K562 (cell line): ENCODE data around the gene LIX1L. TPM values are rescaled to one million over a fixed set of nuclear protein-coding genes. Genes with fewer than 3 reads are reported as not detected.

Experiments
- ATAC-seq: fragments of 200-7000 bp; cut with Tn5 transposase; 3 replicates; pipeline ENCODE4 v1.9.1; 2020; ENCODE audit warnings: moderate library complexity
- BruUV-seq: library from RNA; stranded (reverse); fragments of 400-500 nt; replicated peaks from 2 replicates; lab custom pipeline; 2021; lab: Mats Ljungman, UMichigan
- CTCF ChIA-PET: fragments of 300-600 bp; formaldehyde crosslinking; extraction: SDS; loops from one replicate; lab custom pipeline; 2021; ENCODE audit warnings: low intra/inter-chr PET ratio; lab: Yijun Ruan, JAX
- POLR2A ChIA-PET: fragments of 300-600, 350-650 bp; sonication (Branson Sonifier 250); formaldehyde crosslinking; extraction: SDS; loops from one replicate; lab custom pipeline; 2021; ENCODE audit warnings: antibody characterized with exemption, inconsistent platforms; lab: Yijun Ruan, JAX
- DNase-seq, 4 experiments: peaks; one replicate each; pipeline versions ENCODE4 v3.0.0 to v3.0.0-alpha.2; 2011 to 2018; ENCODE audit warnings: low spot score in 3 of 4, mixed read lengths in 3 of 4; ENCODE audit errors: extremely low read depth in 1 of 4
- FAIRE-seq: peaks from 2 replicates; lab custom pipeline; 2011; peaks lifted over from hg19 to GRCh38; lab: Jason Lieb, UNC
- H2AFZ ChIP-seq: 2 replicates; pipeline ENCODE4 v1.6.0; 2011; ENCODE audit warnings: low read depth, low read length, control low read depth, inconsistent platforms
- H3K27ac ChIP-seq: fragments of 200-600 bp; 3 replicates; pipeline ENCODE4 v1.8.0; 2011; ENCODE audit warnings: low read depth, mild to moderate bottlenecking, control low read depth, inconsistent platforms, low read length, moderate library complexity, mixed read lengths; ENCODE audit errors: extremely low read depth
- H3K27me3 ChIP-seq, 2 experiments: fragments of 300-600 bp in 1 of 2; 2 replicates in 1 of 2; 3 replicates in 1 of 2; pipeline versions ENCODE4 v1.6.0 to v1.8.0; 2011; ENCODE audit warnings: inconsistent platforms in 2 of 2, low read length in 2 of 2, mild to moderate bottlenecking in 1 of 2, mixed read lengths in 1 of 2, moderate library complexity in 1 of 2; ENCODE audit not compliant: control insufficient read depth in 2 of 2, insufficient read depth in 2 of 2
- H3K36me3 ChIP-seq: fragments of 300-600 bp; 3 replicates; pipeline ENCODE4 v1.8.0; 2011; ENCODE audit warnings: mild to moderate bottlenecking, low read length, inconsistent platforms; ENCODE audit not compliant: control insufficient read depth, insufficient read depth
- H3K4me1 ChIP-seq, 2 experiments: fragments of 200-600 bp in 1 of 2; replicated peaks in 1 of 2; 2 replicates in 1 of 2; 3 replicates in 1 of 2; pipeline versions ENCODE4 v1.5.1 to v1.8.0; 2011; ENCODE audit warnings: inconsistent platforms in 2 of 2, low read length in 2 of 2, mild to moderate bottlenecking in 1 of 2, mixed read lengths in 1 of 2, moderate library complexity in 1 of 2; ENCODE audit not compliant: control insufficient read depth in 2 of 2, insufficient read depth in 2 of 2
- H3K4me2 ChIP-seq: 2 replicates; pipeline ENCODE4 v1.6.1; 2011; ENCODE audit warnings: low read length, control low read depth, inconsistent platforms, mixed read lengths; ENCODE audit not compliant: insufficient read depth
- H3K4me3 ChIP-seq: fragments of 200-600 bp; sonication (generic), shearing (Covaris generic); 2 replicates; pipeline ENCODE4 v1.5.1; 2016; ENCODE audit warnings: control low read depth, inconsistent platforms
- H3K79me2 ChIP-seq: fragments of 200-600 bp; 3 replicates; pipeline ENCODE4 v1.8.0; 2011; ENCODE audit warnings: low read length, inconsistent platforms; ENCODE audit not compliant: control insufficient read depth, insufficient read depth
- H3K9ac ChIP-seq, 2 experiments: 2 replicates each; pipeline versions ENCODE4 v1.6.0 to v1.6.1; 2011; ENCODE audit warnings: low read depth in 2 of 2, low read length in 2 of 2, control low read depth in 1 of 2, inconsistent platforms in 1 of 2, mild to moderate bottlenecking in 1 of 2, mixed read lengths in 1 of 2; ENCODE audit not compliant: insufficient read depth in 1 of 2
- H3K9me1 ChIP-seq: one replicate; pipeline ENCODE4 v1.6.0; 2011; ENCODE audit warnings: inconsistent platforms, mild to moderate bottlenecking, low read length, moderate library complexity; ENCODE audit not compliant: control insufficient read depth, insufficient read depth
- H3K9me3 ChIP-seq: replicated peaks from 2 replicates; pipeline ENCODE4 v1.5.1; 2011; ENCODE audit warnings: low read depth, low read length, inconsistent platforms; ENCODE audit not compliant: control insufficient read depth, insufficient read depth
- H4K20me1 ChIP-seq: replicated peaks from 2 replicates; pipeline ENCODE4 v1.6.1; 2011; ENCODE audit warnings: low read length, inconsistent platforms, mixed read lengths; ENCODE audit not compliant: control insufficient read depth, insufficient read depth
- ATF1 ChIP-seq, 2 experiments: fragments of 450-650 bp in 1 of 2; IDR thresholded peaks; 2 replicates each; pipeline ENCODE4 v1.6.1; 2016; ENCODE audit warnings: missing compliant biosample characterization in 1 of 2, missing genetic modification characterization in 1 of 2
- BCOR ChIP-seq: fragments of 450-650 bp; IDR thresholded peaks from 2 replicates; pipeline ENCODE4 v1.6.1; 2016
- CBFA2T2 ChIP-seq: fragments of 450-650 bp; conservative IDR thresholded peaks from 2 replicates; pipeline ENCODE4 v1.6.1; 2017; ENCODE audit warnings: mild to moderate bottlenecking
- ERF ChIP-seq: fragments of 450-650 bp; formaldehyde crosslinking; IDR thresholded peaks from 2 replicates; pipeline ENCODE4 v1.4.0; 2020; ENCODE audit warnings: mild to moderate bottlenecking, mixed read lengths
- ESRRA ChIP-seq: fragments of 450-650 bp; IDR thresholded peaks from 2 replicates; pipeline ENCODE4 v1.6.1; 2014; ENCODE audit warnings: low read depth, mild to moderate bottlenecking, moderate library complexity, borderline replicate concordance
- HNRNPH1 ChIP-seq: fragments of 200-400 bp; formaldehyde crosslinking; optimal IDR thresholded peaks from 2 replicates; pipeline ENCODE3; 2017; ENCODE audit warnings: low read depth, mild to moderate bottlenecking, low read length, moderate library complexity
- NR2C1 ChIP-seq, 2 experiments: fragments of 450-650 bp; IDR thresholded peaks; 2 replicates each; pipeline ENCODE4 v1.6.1; 2017; ENCODE audit warnings: mild to moderate bottlenecking in 2 of 2, antibody characterized with exemption in 1 of 2, inconsistent platforms in 1 of 2, missing compliant biosample characterization in 1 of 2, missing genetic modification characterization in 1 of 2
- ZKSCAN3 ChIP-seq: fragments of 250-450 bp; sonication (Bioruptor Pico); IDR thresholded peaks from 2 replicates; pipeline ENCODE4 v1.4.0; 2020
- ZNF639 ChIP-seq, 2 experiments: fragments of 200-800 bp in 1 of 2; sonication (Bioruptor generic) in 1 of 2; sonication (generic) in 1 of 2; formaldehyde crosslinking in 1 of 2; IDR thresholded peaks in 1 of 2; conservative IDR thresholded peaks in 1 of 2; 2 replicates each; pipeline versions ENCODE4 v1.5.0 to v1.6.1; 2016 to 2020; ENCODE audit warnings: missing compliant biosample characterization in 1 of 2, missing genetic modification characterization in 1 of 2, missing genetic modification reagents in 1 of 2
- WGBS: fragments of 100-300 bp; shearing (Covaris generic); methylation state at CpG from one replicate; pipeline ENCODE4 v1.1.6; 2016; ENCODE audit warnings: low coverage, mixed read lengths; ENCODE audit not compliant: insufficient coverage; ENCODE audit errors: missing lambda C conversion rate; 5-methylcytosine and 5-hydroxymethylcytosine counted together
- in situ Hi-C: fragments of 300-500 bp; cut with MboI; formaldehyde crosslinking; loops from 4 replicates; pipeline ENCODE4 v1.15.0; 2018; ENCODE audit warnings: inconsistent platforms, mixed read lengths
- intact Hi-C: fragments of 100-400 bp; cut with micrococcal nuclease; formaldehyde crosslinking; loops from 2 replicates; pipeline ENCODE4 v1.14.2; 2022
- polyA plus RNA-seq, 8 experiments: library from polyadenylated mRNA; depleted of rRNA in 4 of 8; stranded (reverse) in 5 of 8; unstranded in 3 of 8; fragments of >200 nt; fragmentation: Nextera tagmentation in 2 of 8; fragmentation: Illumina TruSeq in 1 of 8; extraction: Ambion mirVana in 2 of 8; extraction: Trizol in 1 of 8; gene quantifications; 2 replicates each; pipeline versions ENCODE4 v1.2.1 to v1.2.3, GENCODE V29; 2011 to 2014; ENCODE audit warnings: inconsistent platforms in 1 of 8, missing spikeins in 1 of 8
- total RNA-seq, 7 experiments: library from RNA; depleted of rRNA in 6 of 7; stranded (reverse); fragments of >200 nt in 6 of 7; fragmentation: Illumina TruSeq in 2 of 7; extraction: Trizol in 2 of 7; gene quantifications; 2 replicates each; pipeline versions ENCODE4 v1.2.1 to v1.2.3, GENCODE V29; 2011 to 2021; ENCODE audit warnings: low replicate concordance in 1 of 7
- TF ChIP-seq, protein P1 (sequence below): fragments of 250-450 bp; sonication (Bioruptor Pico); IDR thresholded peaks from 2 replicates; pipeline ENCODE4 v1.9.0; 2021; ENCODE audit warnings: mild to moderate bottlenecking
- TF ChIP-seq, protein P2 (sequence below): sonication (generic); IDR thresholded peaks from 2 replicates; pipeline ENCODE4 v1.6.1; 2016
- TF ChIP-seq, protein P3 (sequence below): sonication (generic); formaldehyde crosslinking; IDR thresholded peaks from 2 replicates; pipeline ENCODE4 v1.8.0; 2023; ENCODE audit warnings: missing genetic modification reagents, mild to moderate bottlenecking, borderline replicate concordance

LIX1L gene
- total and polyA plus RNA-seq, 9 of the 15 experiments (the other 6 are each of a cell fraction or from before 2014, with no cell fraction given): 4.6 to 26.5 (median 12.5) TPM

GRCh38 chr1:145982010-145982723, 24.4 kb upstream of the LIX1L start:
- intact Hi-C loops (no loop called here), in situ Hi-C loops (no loop called here)
- no peak for FAIRE-seq
- Histone ChIP-seq H3K27ac (peak overlapping the region; percentile 33; the same call in 2 of the 3 replicates), H3K9ac (no peak overlapping the region; a peak in 1 of 4 replicates), H3K36me3 (peaks cover 14% of the 10 kb centered on the region), H3K9me1 (no peaks in the 10 kb centered on the region), H3K4me2 (no peak overlapping the region), H3K4me1 (peaks cover 34 to 79% of the 10 kb centered on the region in 2 experiments), H3K27me3 (no peaks in the 10 kb centered on the region), H3K9me3 (no peaks in the 10 kb centered on the region), H3K79me2 (peaks cover 25% of the 10 kb centered on the region), H4K20me1 (no peaks in the 10 kb centered on the region), H2AFZ (no peak overlapping the region), H3K4me3 (no peak overlapping the region)
- no peak for DNase-seq
- ChIA-PET CTCF (no interaction called here), POLR2A (interaction anchor here (0.5 to 15.5 kb wide), 7 partner anchors 11 to 189 kb away, joined by 3 to 320 read pairs (median 4); partner anchors contain the start of genes ANKRD34A, PEX11B, POLR3GL and TXNIP)
- WGBS: 47% methylated on average over 6 of the region's 6 CpGs
- ATAC-seq: no peak
- no TSS peak for BruUV-seq
- TF ChIP-seq ATF1 (CRISPR knock-in tag; IDR thresholded peaks at IDR 0.05) (no peak), ATF1 (tag; IDR thresholded peaks at IDR 0.05) (no peak), BCOR (no peak), ESRRA (peak; percentile 88), ERF (CRISPR knock-in tag) (no peak), NR2C1 (IDR thresholded peaks at IDR 0.05) (peak; percentile 55; the same call in 1 of the 2 replicates), NR2C1 (tag; IDR thresholded peaks at IDR 0.05) (peak; percentile 44), HNRNPH1 (no peak), ZNF639 (CRISPR knock-in tag; conservative IDR thresholded peaks at IDR 0.05 in 1 of 2, IDR thresholded peaks at IDR 0.05 in 1 of 2) (no peak), ZKSCAN3 (CRISPR knock-in tag) (no peak), CBFA2T2 (no peak)
- TF ChIP-seq, protein P1, sequence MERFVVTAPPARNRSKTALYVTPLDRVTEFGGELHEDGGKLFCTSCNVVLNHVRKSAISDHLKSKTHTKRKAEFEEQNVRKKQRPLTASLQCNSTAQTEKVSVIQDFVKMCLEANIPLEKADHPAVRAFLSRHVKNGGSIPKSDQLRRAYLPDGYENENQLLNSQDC (CRISPR knock-in tag): no peak
- TF ChIP-seq, protein P2, sequence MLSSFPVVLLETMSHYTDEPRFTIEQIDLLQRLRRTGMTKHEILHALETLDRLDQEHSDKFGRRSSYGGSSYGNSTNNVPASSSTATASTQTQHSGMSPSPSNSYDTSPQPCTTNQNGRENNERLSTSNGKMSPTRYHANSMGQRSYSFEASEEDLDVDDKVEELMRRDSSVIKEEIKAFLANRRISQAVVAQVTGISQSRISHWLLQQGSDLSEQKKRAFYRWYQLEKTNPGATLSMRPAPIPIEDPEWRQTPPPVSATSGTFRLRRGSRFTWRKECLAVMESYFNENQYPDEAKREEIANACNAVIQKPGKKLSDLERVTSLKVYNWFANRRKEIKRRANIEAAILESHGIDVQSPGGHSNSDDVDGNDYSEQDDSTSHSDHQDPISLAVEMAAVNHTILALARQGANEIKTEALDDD: peak; percentile 48
- TF ChIP-seq, protein P3, sequence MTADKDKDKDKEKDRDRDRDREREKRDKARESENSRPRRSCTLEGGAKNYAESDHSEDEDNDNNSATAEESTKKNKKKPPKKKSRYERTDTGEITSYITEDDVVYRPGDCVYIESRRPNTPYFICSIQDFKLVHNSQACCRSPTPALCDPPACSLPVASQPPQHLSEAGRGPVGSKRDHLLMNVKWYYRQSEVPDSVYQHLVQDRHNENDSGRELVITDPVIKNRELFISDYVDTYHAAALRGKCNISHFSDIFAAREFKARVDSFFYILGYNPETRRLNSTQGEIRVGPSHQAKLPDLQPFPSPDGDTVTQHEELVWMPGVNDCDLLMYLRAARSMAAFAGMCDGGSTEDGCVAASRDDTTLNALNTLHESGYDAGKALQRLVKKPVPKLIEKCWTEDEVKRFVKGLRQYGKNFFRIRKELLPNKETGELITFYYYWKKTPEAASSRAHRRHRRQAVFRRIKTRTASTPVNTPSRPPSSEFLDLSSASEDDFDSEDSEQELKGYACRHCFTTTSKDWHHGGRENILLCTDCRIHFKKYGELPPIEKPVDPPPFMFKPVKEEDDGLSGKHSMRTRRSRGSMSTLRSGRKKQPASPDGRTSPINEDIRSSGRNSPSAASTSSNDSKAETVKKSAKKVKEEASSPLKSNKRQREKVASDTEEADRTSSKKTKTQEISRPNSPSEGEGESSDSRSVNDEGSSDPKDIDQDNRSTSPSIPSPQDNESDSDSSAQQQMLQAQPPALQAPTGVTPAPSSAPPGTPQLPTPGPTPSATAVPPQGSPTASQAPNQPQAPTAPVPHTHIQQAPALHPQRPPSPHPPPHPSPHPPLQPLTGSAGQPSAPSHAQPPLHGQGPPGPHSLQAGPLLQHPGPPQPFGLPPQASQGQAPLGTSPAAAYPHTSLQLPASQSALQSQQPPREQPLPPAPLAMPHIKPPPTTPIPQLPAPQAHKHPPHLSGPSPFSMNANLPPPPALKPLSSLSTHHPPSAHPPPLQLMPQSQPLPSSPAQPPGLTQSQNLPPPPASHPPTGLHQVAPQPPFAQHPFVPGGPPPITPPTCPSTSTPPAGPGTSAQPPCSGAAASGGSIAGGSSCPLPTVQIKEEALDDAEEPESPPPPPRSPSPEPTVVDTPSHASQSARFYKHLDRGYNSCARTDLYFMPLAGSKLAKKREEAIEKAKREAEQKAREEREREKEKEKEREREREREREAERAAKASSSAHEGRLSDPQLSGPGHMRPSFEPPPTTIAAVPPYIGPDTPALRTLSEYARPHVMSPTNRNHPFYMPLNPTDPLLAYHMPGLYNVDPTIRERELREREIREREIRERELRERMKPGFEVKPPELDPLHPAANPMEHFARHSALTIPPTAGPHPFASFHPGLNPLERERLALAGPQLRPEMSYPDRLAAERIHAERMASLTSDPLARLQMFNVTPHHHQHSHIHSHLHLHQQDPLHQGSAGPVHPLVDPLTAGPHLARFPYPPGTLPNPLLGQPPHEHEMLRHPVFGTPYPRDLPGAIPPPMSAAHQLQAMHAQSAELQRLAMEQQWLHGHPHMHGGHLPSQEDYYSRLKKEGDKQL (CRISPR knock-in tag): no peak
